Activated CD4-positive, alpha-beta T cell treated with anti-CD3 and anti-CD28 coated beads for 4 hours (primary cell): ENCODE data around the gene LRRC41.
"Not testable (repeated sequence)": the region's sequence is repeated elsewhere in the genome, so short reads cannot be mapped to it uniquely, and the experiment has no call there.

ENCODE experiments used
- DNase-seq, 2 donors: peaks; one replicate each; pipeline ENCODE4 v3.0.0-alpha.2; 2020

The LRRC41 gene

DNA sequence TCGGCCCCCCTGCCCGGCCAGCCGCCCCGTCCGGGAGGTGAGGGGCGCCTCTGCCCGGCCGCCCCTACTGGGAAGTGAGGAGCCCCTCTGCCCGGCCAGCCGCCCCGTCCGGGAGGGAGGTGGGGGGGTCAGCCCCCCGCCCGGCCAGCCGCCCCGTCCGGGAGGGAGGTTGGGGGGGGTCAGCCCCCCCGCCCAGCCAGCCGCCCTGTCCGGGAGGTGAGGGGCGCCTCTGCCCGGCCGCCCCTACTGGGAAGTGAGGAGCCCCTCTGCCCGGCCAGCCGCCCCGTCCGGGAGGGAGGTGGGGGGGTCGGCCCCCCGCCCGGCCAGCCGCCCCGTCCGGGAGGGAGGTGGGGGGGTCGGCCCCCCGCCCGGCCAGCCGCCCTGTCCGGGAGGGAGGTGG, 61.7 kb downstream of the LRRC41 start:
- DNase-seq = not testable (repeated sequence)

DNA sequence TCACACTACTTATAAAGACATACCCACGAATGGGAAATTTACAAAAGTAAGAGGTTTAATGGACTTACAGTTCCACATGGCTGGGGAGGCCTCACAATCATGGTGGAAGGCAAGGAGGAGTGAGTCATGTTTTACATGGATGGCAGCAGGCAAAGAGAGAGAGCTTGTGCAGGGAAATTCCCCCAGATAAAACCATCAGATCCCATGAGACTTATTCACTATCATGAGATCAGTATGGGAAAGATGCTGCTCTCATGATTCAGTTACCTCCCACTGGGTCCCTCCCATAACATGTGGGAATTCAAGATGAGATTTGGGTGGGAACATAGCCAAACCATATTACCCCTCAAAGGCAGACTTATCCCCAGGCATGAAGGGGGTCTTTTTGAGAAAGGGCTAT, 64.6 kb downstream of the LRRC41 start:
- not testable (repeated sequence) for DNase-seq

- DNase-seq = no peak
These were observed 66.5 kb downstream of the LRRC41 start for GRCh38 chr1:46236882-46237281.

- DNase-seq = not testable (repeated sequence)
These were observed 72.2 kb downstream of the LRRC41 start for GRCh38 chr1:46231231-46231630.
